Stimulated activated CD4-positive, alpha-beta T cell treated with anti-CD3 and anti-CD28 coated beads, TNF-alpha, amount 100 ng/mL, for 4 hours (primary cell): ENCODE data around the gene PIN1.

ENCODE experiments used
- DNase-seq, 3 experiments: peaks; one replicate each; pipeline ENCODE4 v3.0.0-alpha.2; 2020; ENCODE audit warnings: low read depth in 3 of 3

Gene PIN1

GRCh38 chr19:9885077-9885552 lies 50.0 kb downstream of the PIN1 start:
- no peak for DNase-seq

DNA sequence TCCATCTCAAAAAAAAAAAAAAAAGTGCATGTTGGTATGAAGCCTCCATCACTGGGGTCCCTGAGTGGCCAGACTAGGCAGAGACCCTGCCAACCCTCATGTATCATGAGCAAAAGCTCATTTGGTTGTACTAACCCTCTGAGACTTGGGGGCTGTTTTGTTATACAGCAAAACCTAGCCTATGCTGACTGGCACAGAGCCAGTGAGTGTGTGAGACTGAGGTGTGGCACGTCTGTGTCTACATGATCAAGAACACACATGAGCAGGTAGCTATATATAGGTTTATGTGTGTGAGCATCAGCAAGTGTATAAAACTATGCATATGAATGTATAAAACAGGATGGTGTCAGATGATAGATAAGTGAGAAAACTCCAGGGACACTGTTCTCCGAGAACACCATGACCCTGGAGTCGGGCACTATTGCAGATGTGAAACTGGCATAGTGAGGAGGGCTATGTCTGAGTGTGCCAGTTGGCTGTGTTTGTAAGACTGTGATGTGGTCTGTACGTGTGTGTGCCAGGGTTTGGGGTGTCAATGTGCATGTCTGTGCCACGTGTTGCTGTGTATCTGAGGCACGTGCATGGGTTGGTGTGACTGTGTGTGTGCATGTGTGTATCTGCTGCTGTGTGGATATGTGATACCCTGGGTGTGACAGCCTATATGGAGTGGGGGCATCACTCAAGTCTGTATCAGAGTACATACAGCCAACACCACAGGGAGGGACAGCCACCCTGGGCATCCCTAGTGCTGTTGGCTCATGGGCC lies 56.7 kb downstream of the PIN1 start:
- no peak for DNase-seq
